CD4-positive, alpha-beta memory T cell (primary cell): Measurements from ENCODE around the gene RNF213. TPM values are rescaled to one million over a fixed set of nuclear protein-coding genes. Genes with fewer than 3 reads are reported as not detected.
"Not testable (repeated sequence)": the region's sequence is repeated elsewhere in the genome, so short reads cannot be mapped to it uniquely, and the experiment has no call there.

ENCODE experiments used
- CTCF ChIA-PET: fragments of 350-600 bp; sonication (Branson Sonifier 250); formaldehyde crosslinking; loops from one replicate; lab custom pipeline; 2021; ENCODE audit warnings: inconsistent platforms; ENCODE audit not compliant: partially characterized antibody; lab: Charles Lee
- POLR2A ChIA-PET: fragments of 350-600 bp; sonication (Branson Sonifier 250); formaldehyde crosslinking; loops from one replicate; lab custom pipeline; 2021; ENCODE audit not compliant: partially characterized antibody; lab: Charles Lee
- DNase-seq, 5 donors: peaks; one replicate each; pipeline versions ENCODE4 v3.0.0 to v3.0.0-alpha.2; 2020 to 2022; ENCODE audit warnings: mixed read lengths in 1 of 5
- H3K27ac ChIP-seq: one replicate; pipeline ENCODE4 v1.7.0; 2013; ENCODE audit warnings: low read depth, low read length
- H3K27me3 ChIP-seq: 2 replicates; pipeline ENCODE4 v1.7.0; 2013; ENCODE audit warnings: mild to moderate bottlenecking, low read length, moderate library complexity; ENCODE audit not compliant: insufficient read depth
- H3K36me3 ChIP-seq: 2 replicates; pipeline ENCODE4 v1.7.0; 2013; ENCODE audit warnings: mild to moderate bottlenecking, low read length, moderate library complexity; ENCODE audit not compliant: insufficient read depth
- H3K4me1 ChIP-seq: 2 replicates; pipeline ENCODE4 v1.7.0; 2013; ENCODE audit warnings: mild to moderate bottlenecking, low read length, moderate library complexity; ENCODE audit not compliant: insufficient read depth
- H3K4me3 ChIP-seq, 2 donors: one replicate each; pipeline ENCODE4 v1.7.0; 2013; ENCODE audit warnings: low read length in 2 of 2, mild to moderate bottlenecking in 1 of 2
- H3K9me3 ChIP-seq, 2 donors: one replicate each; pipeline ENCODE4 v1.7.0; 2013; ENCODE audit warnings: low read length in 2 of 2, control low read depth in 1 of 2; ENCODE audit not compliant: control insufficient read depth in 1 of 2
- H3K27ac Mint-ChIP-seq, 7 donors: one replicate each; pipeline ENCODE4 v1.8.0; 2020 to 2021; ENCODE audit warnings: mixed read lengths in 7 of 7, mild to moderate bottlenecking in 6 of 7, inconsistent platforms in 3 of 7, moderate library complexity in 3 of 7
- H3K27me3 Mint-ChIP-seq, 2 donors: one replicate each; pipeline ENCODE4 v1.8.0; 2020 to 2021; ENCODE audit warnings: mixed read lengths in 2 of 2
- H3K36me3 Mint-ChIP-seq, 2 donors: one replicate each; pipeline ENCODE4 v1.8.0; 2020 to 2021; ENCODE audit warnings: mixed read lengths in 2 of 2, inconsistent platforms in 1 of 2, mild to moderate bottlenecking in 1 of 2
- H3K4me1 Mint-ChIP-seq, 4 donors: one replicate each; pipeline ENCODE4 v1.8.0; 2020 to 2021; ENCODE audit warnings: mixed read lengths in 4 of 4, mild to moderate bottlenecking in 1 of 4
- H3K4me3 Mint-ChIP-seq, 8 donors: one replicate each; pipeline ENCODE4 v1.8.0; 2020 to 2021; ENCODE audit warnings: mixed read lengths in 8 of 8, mild to moderate bottlenecking in 7 of 8, moderate library complexity in 6 of 8, inconsistent platforms in 3 of 8
- H3K9me3 Mint-ChIP-seq, 8 donors: one replicate each; pipeline ENCODE4 v1.8.0; 2020 to 2021; ENCODE audit warnings: mixed read lengths in 8 of 8, mild to moderate bottlenecking in 5 of 8, inconsistent platforms in 3 of 8, moderate library complexity in 1 of 8
- intact Hi-C: fragments of 100-400 bp; cut with micrococcal nuclease; formaldehyde crosslinking; loops from one replicate; pipeline ENCODE4 v1.15.1; 2023
- polyA plus RNA-seq, 2 donors: library from polyadenylated mRNA; unstranded; fragments of 300-500 nt; fragmentation: Illumina TruSeq; gene quantifications; one replicate each; pipeline ENCODE4 v1.2.3, GENCODE V29; 2021
- total RNA-seq, 2 experiments: library from RNA; stranded (reverse); gene quantifications; one replicate each; pipeline ENCODE4 v1.2.3, GENCODE V29; 2021

RNF213 gene
- total and polyA plus RNA-seq, 4 experiments from 2014 or later, result 11.2 to 399 (median 217) TPM

GRCh38 chr17:80274871-80275449, 14.3 kb downstream of the RNF213 start:
- Histone ChIP-seq H3K27me3 (no peaks in the 10 kb centered on the region), H3K4me3 (no peak overlapping the region), H3K36me3 (peaks cover 43% of the 10 kb centered on the region), H3K9me3 (no peaks in the 10 kb centered on the region), H3K4me1 (peaks cover 45% of the 10 kb centered on the region), H3K27ac (no peak overlapping the region)
- Mint-ChIP-seq H3K27me3 (no peaks in the 10 kb centered on the region), H3K36me3 (peaks cover 9 to 48% of the 10 kb centered on the region in 2 donors), H3K27ac (peak overlapping the region in 5 of 7 donors; percentile 8 to 85 (median 47)), H3K4me1 (peaks cover 32 to 48% (median 38%) of the 10 kb centered on the region in 4 donors), H3K9me3 (no peaks in the 10 kb centered on the region), H3K4me3 (no peak overlapping the region)
- intact Hi-C loops, result no loop called here
- no peak for DNase-seq
- CTCF ChIA-PET, result no interaction called here
- POLR2A ChIA-PET, result interaction anchor here (1.3 to 1.7 kb wide), 3 partner anchors 9 to 14 kb away, joined by 3 to 7 read pairs (median 5); partner anchors contain the start of gene RNF213

GRCh38 chr17:80275857-80276256, 15.2 kb downstream of the RNF213 start:
- Histone ChIP-seq H3K36me3 (peaks cover 42% of the 10 kb centered on the region), H3K4me1 (peaks cover 36% of the 10 kb centered on the region)
- H3K4me3 Mint-ChIP-seq, intact Hi-C loops, H3K27me3 ChIP-seq, H3K27me3 Mint-ChIP-seq, DNase-seq, H3K9me3 Mint-ChIP-seq, CTCF ChIA-PET, H3K9me3 ChIP-seq, H3K4me3 ChIP-seq, H3K27ac ChIP-seq: not testable (repeated sequence)
- POLR2A ChIA-PET, result interaction anchor here (1.4 to 1.7 kb wide), 2 partner anchors 11 to 15 kb away, joined by 3 to 5 read pairs; partner anchors contain the start of gene RNF213
- peak overlapping the region in 3 of 7 donors; percentile 35 to 47 (median 47) for H3K27ac Mint-ChIP-seq
- peaks cover 26 to 50% (median 36%) of the 10 kb centered on the region in 4 donors for H3K4me1 Mint-ChIP-seq
- peaks cover 9 to 55% of the 10 kb centered on the region in 2 donors for H3K36me3 Mint-ChIP-seq

- Histone ChIP-seq H3K36me3 (peaks cover 40% of the 10 kb centered on the region), H3K9me3 (no peaks in the 10 kb centered on the region), H3K4me1 (peaks cover 21% of the 10 kb centered on the region), H3K27me3 (no peaks in the 10 kb centered on the region), H3K4me3 (no peak overlapping the region), H3K27ac (no peak overlapping the region)
- H3K36me3 Mint-ChIP-seq, result peaks cover 6 to 52% of the 10 kb centered on the region in 2 donors
- CTCF ChIA-PET, result no interaction called here
- H3K9me3 Mint-ChIP-seq, result no peaks in the 10 kb centered on the region
- peak overlapping the region in 4 of 7 donors; percentile 8 to 60 (median 32) for H3K27ac Mint-ChIP-seq
- no peaks in the 10 kb centered on the region for H3K27me3 Mint-ChIP-seq
- no peak overlapping the region for H3K4me3 Mint-ChIP-seq
- POLR2A ChIA-PET, result interaction anchor here (0.7 to 1.6 kb wide), 7 partner anchors 9 to 22 kb away, joined by 3 to 8 read pairs (median 3); no protein-coding TSS in a partner anchor
- peaks cover 15 to 45% (median 29%) of the 10 kb centered on the region in 4 donors for H3K4me1 Mint-ChIP-seq
- DNase-seq, result no peak
- intact Hi-C loops, result no loop called here
Observed at GRCh38 chr17:80277751-80278671, 17.4 kb downstream of the RNF213 start.

- POLR2A ChIA-PET, result interaction anchor here (0.7 to 2.3 kb wide), 4 partner anchors 14 to 61 kb away, joined by 3 to 9 read pairs (median 4); partner anchors contain the start of gene RNF213
- Mint-ChIP-seq H3K9me3 (no peaks in the 10 kb centered on the region), H3K4me3 (no peak overlapping the region), H3K36me3 (peaks cover 4 to 48% of the 10 kb centered on the region in 2 donors), H3K4me1 (peaks cover 11 to 36% (median 25%) of the 10 kb centered on the region in 4 donors), H3K27ac (peak overlapping the region in 3 of 7 donors; percentile 4 to 57 (median 27)), H3K27me3 (no peaks in the 10 kb centered on the region)
- Histone ChIP-seq H3K4me3 (no peak overlapping the region), H3K27ac (no peak overlapping the region), H3K36me3 (peaks cover 35% of the 10 kb centered on the region), H3K9me3 (no peaks in the 10 kb centered on the region), H3K4me1 (peaks cover 9% of the 10 kb centered on the region), H3K27me3 (no peaks in the 10 kb centered on the region)
- DNase-seq, result no peak
- intact Hi-C loops, result no loop called here
- CTCF ChIA-PET, result interaction anchor here (0.8 to 1.0 kb wide), 2 partner anchors 13 to 80 kb away, joined by 3 to 6 read pairs; no protein-coding TSS in a partner anchor
Observed at GRCh38 chr17:80279895-80280294, 19.2 kb downstream of the RNF213 start.

GRCh38 chr17:80281516-80281915, 20.9 kb downstream of the RNF213 start:
- H3K27ac Mint-ChIP-seq, result peak overlapping the region in 3 of 7 donors; percentile 19 to 78 (median 35)
- no peak for DNase-seq
- H3K9me3 Mint-ChIP-seq, result no peaks in the 10 kb centered on the region
- POLR2A ChIA-PET, result no interaction called here
- peaks cover 4 to 45% of the 10 kb centered on the region in 2 donors for H3K36me3 Mint-ChIP-seq
- Histone ChIP-seq H3K27me3 (no peaks in the 10 kb centered on the region), H3K4me1 (peaks cover 5% of the 10 kb centered on the region), H3K4me3 (no peak overlapping the region), H3K27ac (no peak overlapping the region), H3K36me3 (peaks cover 30% of the 10 kb centered on the region), H3K9me3 (no peaks in the 10 kb centered on the region)
- peaks cover 7 to 28% (median 19%) of the 10 kb centered on the region in 4 donors for H3K4me1 Mint-ChIP-seq
- intact Hi-C loops, result no loop called here
- no peaks in the 10 kb centered on the region for H3K27me3 Mint-ChIP-seq
- CTCF ChIA-PET, result interaction anchor here (1.2 kb wide), 1 partner anchor 43 kb away, joined by 4 read pairs; no protein-coding TSS in a partner anchor
- H3K4me3 Mint-ChIP-seq, result no peak overlapping the region

- peaks cover 44% of the 10 kb centered on the region for H3K36me3 ChIP-seq
- Mint-ChIP-seq H3K36me3 (peaks cover 8 to 42% of the 10 kb centered on the region in 2 donors), H3K9me3 (no peaks in the 10 kb centered on the region), H3K27me3 (no peaks in the 10 kb centered on the region), H3K27ac (peak overlapping the region in 2 of 7 donors; percentile 63 to 66), H3K4me3 (no peak overlapping the region), H3K4me1 (peaks cover 9 to 18% (median 15%) of the 10 kb centered on the region in 4 donors)
- H3K9me3 ChIP-seq, result no peaks in the 10 kb centered on the region
- no peak for DNase-seq
- no peak overlapping the region for H3K27ac ChIP-seq
- ChIA-PET CTCF (interaction anchor here (1.1 kb wide), 1 partner anchor 17 kb away, joined by 3 read pairs; no protein-coding TSS in a partner anchor), POLR2A (no interaction called here)
- intact Hi-C loops, result no loop called here
- no peak overlapping the region for H3K4me3 ChIP-seq
- H3K27me3 ChIP-seq, result no peaks in the 10 kb centered on the region
- peaks cover 5% of the 10 kb centered on the region for H3K4me1 ChIP-seq
Observed at GRCh38 chr17:80283116-80283852, 22.6 kb downstream of the RNF213 start.
